Measurements from ENCODE around the gene FGD3. TPM values are rescaled to one million over a fixed set of nuclear protein-coding genes. Genes with fewer than 3 reads are reported as not detected.

FGD3 gene
- total and polyA plus RNA-seq, 2 experiments from 2014 or later: 5.8 to 6.5 TPM

- Histone ChIP-seq H3K79me2 (no peaks in the 10 kb centered on the region), H3K4me2 (peak overlapping the region; percentile 94), H3K4me3 (no peak overlapping the region), H2AFZ (no peak overlapping the region), H3K9me2 (replicated peaks; ENCODE audit: insufficient read depth) (no peaks in the 10 kb centered on the region), H3K27me3 (no peaks in the 10 kb centered on the region), H3K36me3 (replicated peaks; ENCODE audit: insufficient read depth, low read depth) (no peaks in the 10 kb centered on the region), H3K4me1 (ENCODE audit: insufficient read depth) (peaks cover 27% of the 10 kb centered on the region), H3K9me3 (ENCODE audit: low read depth) (no peaks in the 10 kb centered on the region), H3K27ac (no peak overlapping the region), H4K20me1 (ENCODE audit: insufficient read depth, poor library complexity, severe bottlenecking) (no peaks in the 10 kb centered on the region)
- no peak for TF ChIP-seq EZH2phosphoT487 (IDR thresholded peaks at IDR 0.05; ENCODE audit: low read depth, severe bottlenecking, unreplicated experiment)
- TF ChIP-seq CTCF (IDR thresholded peaks at IDR 0.05; ENCODE audit: poor library complexity): no peak
- 91% methylated on average over 7 of the region's 7 CpGs for WGBS (ENCODE audit: low lambda C conversion rate, missing lambda C conversion rate)
- no peak for DNase-seq (ENCODE audit: low spot score)
Observed at GRCh38 chr9:93059715-93060578, 112.6 kb downstream of the FGD3 start.

- H2AFZ ChIP-seq: no peak overlapping the region
- H3K79me2 ChIP-seq: no peaks in the 10 kb centered on the region
- H3K4me3 ChIP-seq: no peak overlapping the region
- H3K9me2 ChIP-seq (replicated peaks; ENCODE audit: insufficient read depth): no peaks in the 10 kb centered on the region
- no peak for TF ChIP-seq CTCF (IDR thresholded peaks at IDR 0.05; ENCODE audit: poor library complexity)
- no peak for TF ChIP-seq EZH2phosphoT487 (IDR thresholded peaks at IDR 0.05; ENCODE audit: low read depth, severe bottlenecking, unreplicated experiment)
- no peak for TF ChIP-seq EZH2 (IDR thresholded peaks at IDR 0.05; ENCODE audit: borderline replicate concordance)
- DNase-seq (ENCODE audit: low spot score): no peak
- no peak overlapping the region for H3K4me2 ChIP-seq
- peaks cover 27% of the 10 kb centered on the region for H3K4me1 ChIP-seq (ENCODE audit: insufficient read depth)
- no peaks in the 10 kb centered on the region for H3K9me3 ChIP-seq (ENCODE audit: low read depth)
- 87% methylated on average over 8 of the region's 8 CpGs for WGBS (ENCODE audit: low lambda C conversion rate, missing lambda C conversion rate)
- H3K27ac ChIP-seq: no peak overlapping the region
- no peaks in the 10 kb centered on the region for H3K36me3 ChIP-seq (replicated peaks; ENCODE audit: insufficient read depth, low read depth)
- no peaks in the 10 kb centered on the region for H4K20me1 ChIP-seq (ENCODE audit: insufficient read depth, poor library complexity, severe bottlenecking)
- H3K27me3 ChIP-seq: no peaks in the 10 kb centered on the region
Observed at GRCh38 chr9:93060746-93061259, 113.5 kb downstream of the FGD3 start.

GRCh38 chr9:93061260-93061751 lies 114.0 kb downstream of the FGD3 start:
- Histone ChIP-seq H3K9me3 (ENCODE audit: low read depth) (no peaks in the 10 kb centered on the region), H3K9me2 (replicated peaks; ENCODE audit: insufficient read depth) (no peaks in the 10 kb centered on the region), H3K36me3 (replicated peaks; ENCODE audit: insufficient read depth, low read depth) (no peaks in the 10 kb centered on the region), H3K27ac (peak overlapping the region; percentile 64), H2AFZ (no peak overlapping the region), H3K4me2 (no peak overlapping the region), H4K20me1 (ENCODE audit: insufficient read depth, poor library complexity, severe bottlenecking) (no peaks in the 10 kb centered on the region), H3K27me3 (no peaks in the 10 kb centered on the region), H3K4me1 (ENCODE audit: insufficient read depth) (peaks cover 27% of the 10 kb centered on the region), H3K4me3 (no peak overlapping the region), H3K79me2 (no peaks in the 10 kb centered on the region)
- no peak for TF ChIP-seq EZH2phosphoT487 (IDR thresholded peaks at IDR 0.05; ENCODE audit: low read depth, severe bottlenecking, unreplicated experiment)
- TF ChIP-seq EZH2 (IDR thresholded peaks at IDR 0.05; ENCODE audit: borderline replicate concordance): no peak
- no peak for TF ChIP-seq CTCF (IDR thresholded peaks at IDR 0.05; ENCODE audit: poor library complexity)
- WGBS (ENCODE audit: low lambda C conversion rate, missing lambda C conversion rate): 95% methylated on average over 4 of the region's 4 CpGs
- DNase-seq (ENCODE audit: low spot score): no peak
